ENCODE measurements around the gene RPL35A.
"Not testable (repeated sequence)": the region's sequence is repeated elsewhere in the genome, so short reads cannot be mapped to it uniquely, and the experiment has no call there.

RPL35A gene

GRCh38 chr3:197953325-197953724, 3.3 kb downstream of the RPL35A start:
- no peak for DNase-seq

DNA sequence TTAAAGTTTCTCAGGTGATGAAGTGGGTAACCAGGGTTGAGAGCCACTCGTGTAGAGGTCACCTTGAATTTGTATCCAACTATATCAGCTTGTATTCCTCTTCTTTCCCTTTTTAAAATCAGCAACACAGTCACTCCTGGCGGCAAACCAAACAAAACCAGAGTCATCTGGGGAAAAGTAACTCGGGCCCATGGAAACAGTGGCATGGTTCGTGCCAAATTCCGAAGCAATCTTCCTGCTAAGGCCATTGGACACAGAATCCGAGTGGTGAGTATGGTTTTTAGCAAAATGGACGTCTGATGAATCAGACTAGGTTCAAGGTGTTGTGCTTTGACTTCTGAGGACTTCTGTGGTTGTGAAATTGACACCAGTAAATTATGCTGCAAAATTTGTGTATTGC, 3.9 kb downstream of the RPL35A start:
- DNase-seq, result no peak

GRCh38 chr3:197955892-197956477, 6.0 kb downstream of the RPL35A start:
- no peak for DNase-seq

- no peak for DNase-seq
These were observed 6.6 kb downstream of the RPL35A start for GRCh38 chr3:197956626-197956988.

DNA sequence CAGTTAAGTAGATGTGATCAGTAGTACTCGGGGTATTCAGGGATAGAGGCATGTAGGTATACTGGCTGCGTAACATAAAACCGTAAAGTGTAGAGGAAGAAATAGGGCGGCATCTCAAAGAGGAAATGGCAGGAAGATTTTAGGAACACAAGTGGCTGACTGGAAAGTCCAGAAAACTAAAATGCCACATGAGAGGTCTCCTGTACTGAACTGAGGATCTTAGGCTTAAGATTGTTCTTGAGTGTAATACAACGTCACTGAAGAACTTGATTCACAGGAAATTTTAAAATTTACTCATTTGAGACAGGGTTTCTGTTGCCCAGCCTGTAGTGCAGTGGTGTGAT, 7.8 kb downstream of the RPL35A start:
- DNase-seq, result no peak

- DNase-seq, result no peak
These were observed 8.4 kb downstream of the RPL35A start for GRCh38 chr3:197958346-197958745.

- DNase-seq, result not testable (repeated sequence)
These were observed 8.9 kb downstream of the RPL35A start for GRCh38 chr3:197958848-197959247.

- no peak for DNase-seq
These were observed 9.5 kb downstream of the RPL35A start for GRCh38 chr3:197959500-197959890.

- DNase-seq, result peak; percentile 96
These were observed 10.1 kb downstream of the RPL35A start, which contains the start of gene LMLN for GRCh38 chr3:197959891-197960693. Gene LMLN, plus strand, starts transcription at chr3:197960217. Its CDS starts 29 bp downstream, at chr3:197960246.

- no peak for DNase-seq
These were observed 10.9 kb downstream of the RPL35A start for GRCh38 chr3:197960694-197961581.

- no peak for DNase-seq
These were observed 11.6 kb downstream of the RPL35A start for GRCh38 chr3:197961582-197961945.

GRCh38 chr3:197963019-197963637, 13.1 kb downstream of the RPL35A start:
- DNase-seq, result no peak

- not testable (repeated sequence) for DNase-seq
These were observed 17.5 kb downstream of the RPL35A start for GRCh38 chr3:197967337-197967989.

DNA sequence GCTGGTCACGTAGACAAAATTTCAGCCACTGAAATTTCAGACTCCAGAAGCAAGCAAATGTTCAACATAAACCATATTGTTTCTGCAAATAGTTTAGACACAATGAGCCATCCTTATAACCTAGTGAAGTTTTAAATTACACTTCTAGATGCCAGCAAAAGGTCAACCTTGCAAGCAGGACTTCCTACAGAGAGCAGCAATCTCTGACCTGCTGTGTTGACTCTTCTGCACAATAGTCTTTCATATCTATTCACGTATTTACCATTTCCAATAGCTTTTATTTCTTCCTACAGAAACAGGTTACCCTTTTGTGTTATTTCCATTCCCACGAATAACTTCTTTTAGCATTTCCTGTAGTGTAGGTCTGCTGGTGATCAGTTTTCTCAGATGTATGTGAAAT, 20.6 kb downstream of the RPL35A start:
- no peak for DNase-seq

DNA sequence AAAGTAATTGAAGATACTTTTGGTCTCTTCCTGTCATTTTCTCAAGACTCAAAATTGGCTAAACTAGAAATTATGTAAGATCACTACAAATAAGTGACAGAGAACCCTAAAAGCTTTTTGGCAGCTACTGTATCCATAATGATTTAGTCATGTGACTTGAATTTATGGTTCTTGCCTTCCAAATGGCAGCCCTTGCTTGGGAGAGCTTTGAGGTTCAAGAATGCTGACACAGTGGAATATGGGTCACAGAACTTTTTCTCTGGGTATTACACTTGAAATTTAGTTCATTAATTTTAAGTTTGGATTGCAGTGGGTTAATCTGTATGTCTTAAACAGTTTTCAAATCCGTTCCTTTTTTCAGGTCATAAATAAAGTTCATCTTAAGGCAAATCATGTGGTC, 24.0 kb downstream of the RPL35A start:
- DNase-seq, result no peak

DNA sequence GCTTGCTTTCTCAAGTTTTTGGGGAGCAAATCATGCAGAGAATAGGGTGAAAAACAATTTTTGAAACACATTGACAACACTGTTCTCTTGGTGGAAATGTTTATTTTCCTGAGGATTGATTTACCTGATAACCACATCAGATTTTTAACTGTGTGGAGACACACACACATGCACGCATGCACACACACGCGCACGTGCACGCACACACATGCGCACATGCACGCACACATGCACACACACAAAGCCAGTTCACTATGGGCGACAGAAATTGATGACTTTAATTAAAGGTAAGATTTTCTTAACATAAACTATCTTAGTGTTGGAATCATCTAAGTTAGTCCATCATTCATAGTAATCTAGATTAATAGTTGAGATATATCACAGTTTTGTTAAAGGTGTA, 25.3 kb downstream of the RPL35A start:
- DNase-seq, result no peak

- DNase-seq, result no peak
These were observed 33.1 kb downstream of the RPL35A start for GRCh38 chr3:197983076-197983475.

DNA sequence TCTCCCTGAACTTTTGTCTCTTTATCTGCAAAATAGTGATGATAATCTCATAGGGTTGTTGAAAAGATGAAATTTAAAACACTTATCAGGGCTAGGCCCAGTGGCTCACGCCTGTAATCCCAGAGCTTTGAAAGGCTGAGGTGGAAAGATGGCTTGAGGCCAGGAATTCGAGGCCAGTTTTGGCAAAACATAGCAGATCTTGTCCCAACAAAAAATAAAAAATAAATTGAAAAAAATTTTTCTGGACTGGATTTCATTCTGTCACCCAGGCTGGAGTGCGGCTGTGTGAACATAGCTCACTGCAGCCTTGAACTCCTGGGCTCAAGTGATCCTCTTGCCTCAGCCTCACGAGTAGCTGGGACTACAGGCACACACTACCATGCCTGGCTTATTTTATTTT, 39.7 kb downstream of the RPL35A start:
- DNase-seq, result no peak

- no peak for DNase-seq
These were observed 44.7 kb downstream of the RPL35A start for GRCh38 chr3:197994736-197995135.

DNA sequence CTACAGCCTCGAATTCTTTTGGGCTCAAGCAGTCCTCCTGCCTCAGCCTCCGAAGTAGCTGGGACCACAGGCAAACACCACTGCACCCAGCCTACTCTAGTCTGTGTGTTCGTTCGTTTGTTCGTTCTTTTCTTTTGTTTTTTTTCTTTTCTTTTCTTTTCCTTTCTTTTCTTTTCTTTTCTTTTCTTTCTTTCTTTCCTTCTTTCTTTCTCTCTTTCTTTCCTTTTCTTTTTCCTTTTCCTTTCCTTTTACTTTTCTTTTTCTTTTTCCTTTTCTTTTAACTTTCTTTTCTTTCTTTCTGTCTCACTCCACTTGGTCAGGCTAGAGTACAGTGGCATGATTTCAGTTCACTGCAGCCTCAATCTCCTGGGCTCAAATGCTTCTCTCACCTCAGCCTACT, 46.9 kb downstream of the RPL35A start:
- DNase-seq, result no peak

DNA sequence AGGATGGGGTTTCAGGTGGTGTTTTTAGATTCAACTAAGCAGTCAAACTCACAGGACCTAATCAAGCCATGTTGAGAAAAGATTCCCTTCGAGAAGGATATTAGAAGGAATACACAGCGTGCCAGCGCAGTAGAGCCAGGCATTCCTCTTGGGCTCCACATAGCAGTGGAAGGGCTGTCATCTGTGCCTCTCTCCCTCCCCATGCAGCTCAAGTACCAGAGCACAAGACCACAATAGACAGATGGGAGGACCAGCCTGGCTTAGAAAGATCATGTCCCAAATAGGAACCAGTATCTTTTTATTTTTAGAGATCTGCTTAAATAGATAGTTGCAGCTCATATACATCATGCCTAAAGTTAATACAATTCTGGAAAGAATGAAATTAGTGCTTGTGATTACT, 47.9 kb downstream of the RPL35A start:
- no peak for DNase-seq

Measured in midbrain (tissue), 1 donor.